Natural killer cell (primary cell): Measurements from ENCODE around the gene EPN3. TPM values are rescaled to one million over a fixed set of nuclear protein-coding genes. Genes with fewer than 3 reads are reported as not detected.

Experiments
- ATAC-seq, 3 donors: fragments of 150-1000 bp in 2 of 3; fragments of 200-7000 bp in 1 of 3; cut with Tn5 transposase; 1 replicate in 1 of 3; 2 replicates in 2 of 3; pipeline ENCODE4 v1.10.0; 2021; ENCODE audit warnings: mild to moderate bottlenecking in 2 of 3, moderate library complexity in 2 of 3
- DNase-seq, 2 donors: peaks; one replicate each; pipeline versions ENCODE4 v3.0.0 to v3.0.0-alpha.2; 2013 to 2021; ENCODE audit warnings: mixed read lengths in 1 of 2
- H3K27ac ChIP-seq: one replicate; pipeline ENCODE4 v1.5.1; 2013; ENCODE audit warnings: mild to moderate bottlenecking, low read length
- H3K27me3 ChIP-seq: one replicate; pipeline ENCODE4 v1.6.1; 2013; ENCODE audit warnings: low read length; ENCODE audit not compliant: control insufficient read depth, insufficient read depth
- H3K36me3 ChIP-seq: one replicate; pipeline ENCODE4 v1.6.1; 2013; ENCODE audit warnings: low read length; ENCODE audit not compliant: control insufficient read depth, insufficient read depth
- H3K4me1 ChIP-seq: one replicate; pipeline ENCODE4 v1.6.1; 2013; ENCODE audit warnings: low read length; ENCODE audit not compliant: control insufficient read depth, insufficient read depth
- H3K4me3 ChIP-seq: one replicate; pipeline ENCODE4 v1.5.1; 2013; ENCODE audit warnings: low read length
- H3K9me3 ChIP-seq: one replicate; pipeline ENCODE4 v1.6.1; 2013; ENCODE audit warnings: low read length; ENCODE audit not compliant: control insufficient read depth, insufficient read depth
- H3K27ac Mint-ChIP-seq, 2 donors: one replicate each; pipeline ENCODE4 v1.8.0; 2022; ENCODE audit warnings: mild to moderate bottlenecking in 2 of 2, mixed read lengths in 2 of 2, moderate library complexity in 1 of 2
- H3K27me3 Mint-ChIP-seq, 2 donors: one replicate each; pipeline ENCODE4 v1.8.0; 2022; ENCODE audit warnings: low read depth in 2 of 2, mixed read lengths in 2 of 2
- H3K36me3 Mint-ChIP-seq: one replicate; pipeline ENCODE4 v1.8.0; 2022; ENCODE audit warnings: mixed read lengths
- H3K4me1 Mint-ChIP-seq, 2 donors: one replicate each; pipeline ENCODE4 v1.8.0; 2022; ENCODE audit warnings: mixed read lengths in 2 of 2
- H3K4me3 Mint-ChIP-seq: one replicate; pipeline ENCODE4 v1.8.0; 2022; ENCODE audit warnings: mild to moderate bottlenecking, moderate library complexity, mixed read lengths
- H3K9me3 Mint-ChIP-seq, 2 donors: one replicate each; pipeline ENCODE4 v1.8.0; 2022; ENCODE audit warnings: mixed read lengths in 2 of 2
- WGBS: methylation state at CpG from one replicate; pipeline ENCODE4 v1.1.7; 2013; ENCODE audit warnings: missing lambda C conversion rate; ENCODE audit not compliant: insufficient coverage; 5-methylcytosine and 5-hydroxymethylcytosine counted together
- intact Hi-C: fragments of 100-400 bp; cut with micrococcal nuclease; formaldehyde crosslinking; loops from one replicate; pipeline ENCODE4 v1.14.2; 2022
- total RNA-seq, 4 donors: library from RNA; stranded (reverse); fragments of 120-200 nt in 1 of 4; gene quantifications; one replicate each; pipeline versions ENCODE4 v1.2.3 to v1.2.4, GENCODE V29; 2013 to 2022
- TF ChIP-seq, protein P1 (sequence below): fragments of 200-600 bp; IDR thresholded peaks from one replicate; pipeline ENCODE4 v1.8.0; 2022; ENCODE audit warnings: antibody characterized with exemption

The EPN3 gene
- total RNA-seq, 3 donors from 2014 or later (not counting 1 experiment from before 2014, with no cell fraction given) = not detected

DNA sequence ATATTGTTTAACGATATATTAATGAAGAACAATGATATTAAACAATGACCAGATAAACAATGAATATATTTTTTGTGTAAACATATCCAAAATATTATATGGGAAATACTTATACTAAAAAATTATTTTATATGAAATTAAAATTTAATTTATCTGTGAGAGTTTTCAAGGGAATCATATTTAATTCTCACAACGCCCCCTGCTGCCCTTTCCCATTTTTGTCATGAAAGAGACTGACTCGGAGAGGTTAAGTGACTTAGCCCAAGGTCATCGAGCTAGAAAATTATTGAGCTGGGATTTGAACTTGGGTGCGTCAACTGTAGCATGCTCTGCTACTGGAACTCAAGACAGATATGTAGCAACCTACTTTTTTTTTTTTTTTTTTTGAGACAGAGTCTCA is 31.5 kb upstream of the EPN3 start:
- Histone ChIP-seq H3K4me3 (no peak overlapping the region), H3K27ac (no peak overlapping the region), H3K9me3 (no peaks in the 10 kb centered on the region), H3K36me3 (no peaks in the 10 kb centered on the region), H3K4me1 (no peaks in the 10 kb centered on the region), H3K27me3 (no peaks in the 10 kb centered on the region)
- ATAC-seq (no peak), DNase-seq (peak in 1 of 2 donors; percentile 53)
- no peak overlapping the region for H3K4me3 Mint-ChIP-seq
- 40% methylated on average over 3 of the region's 5 CpGs for WGBS
- intact Hi-C loops = no loop called here
- no peaks in the 10 kb centered on the region for H3K36me3 Mint-ChIP-seq
- no peak overlapping the region for H3K27ac Mint-ChIP-seq
- TF ChIP-seq, protein P1, sequence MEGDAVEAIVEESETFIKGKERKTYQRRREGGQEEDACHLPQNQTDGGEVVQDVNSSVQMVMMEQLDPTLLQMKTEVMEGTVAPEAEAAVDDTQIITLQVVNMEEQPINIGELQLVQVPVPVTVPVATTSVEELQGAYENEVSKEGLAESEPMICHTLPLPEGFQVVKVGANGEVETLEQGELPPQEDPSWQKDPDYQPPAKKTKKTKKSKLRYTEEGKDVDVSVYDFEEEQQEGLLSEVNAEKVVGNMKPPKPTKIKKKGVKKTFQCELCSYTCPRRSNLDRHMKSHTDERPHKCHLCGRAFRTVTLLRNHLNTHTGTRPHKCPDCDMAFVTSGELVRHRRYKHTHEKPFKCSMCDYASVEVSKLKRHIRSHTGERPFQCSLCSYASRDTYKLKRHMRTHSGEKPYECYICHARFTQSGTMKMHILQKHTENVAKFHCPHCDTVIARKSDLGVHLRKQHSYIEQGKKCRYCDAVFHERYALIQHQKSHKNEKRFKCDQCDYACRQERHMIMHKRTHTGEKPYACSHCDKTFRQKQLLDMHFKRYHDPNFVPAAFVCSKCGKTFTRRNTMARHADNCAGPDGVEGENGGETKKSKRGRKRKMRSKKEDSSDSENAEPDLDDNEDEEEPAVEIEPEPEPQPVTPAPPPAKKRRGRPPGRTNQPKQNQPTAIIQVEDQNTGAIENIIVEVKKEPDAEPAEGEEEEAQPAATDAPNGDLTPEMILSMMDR = peak; percentile 40
- peaks cover 0 to 15% of the 10 kb centered on the region in 2 donors for H3K27me3 Mint-ChIP-seq
- H3K9me3 Mint-ChIP-seq = no peaks in the 10 kb centered on the region
- H3K4me1 Mint-ChIP-seq = peaks cover 0 to 4% of the 10 kb centered on the region in 2 donors

DNA sequence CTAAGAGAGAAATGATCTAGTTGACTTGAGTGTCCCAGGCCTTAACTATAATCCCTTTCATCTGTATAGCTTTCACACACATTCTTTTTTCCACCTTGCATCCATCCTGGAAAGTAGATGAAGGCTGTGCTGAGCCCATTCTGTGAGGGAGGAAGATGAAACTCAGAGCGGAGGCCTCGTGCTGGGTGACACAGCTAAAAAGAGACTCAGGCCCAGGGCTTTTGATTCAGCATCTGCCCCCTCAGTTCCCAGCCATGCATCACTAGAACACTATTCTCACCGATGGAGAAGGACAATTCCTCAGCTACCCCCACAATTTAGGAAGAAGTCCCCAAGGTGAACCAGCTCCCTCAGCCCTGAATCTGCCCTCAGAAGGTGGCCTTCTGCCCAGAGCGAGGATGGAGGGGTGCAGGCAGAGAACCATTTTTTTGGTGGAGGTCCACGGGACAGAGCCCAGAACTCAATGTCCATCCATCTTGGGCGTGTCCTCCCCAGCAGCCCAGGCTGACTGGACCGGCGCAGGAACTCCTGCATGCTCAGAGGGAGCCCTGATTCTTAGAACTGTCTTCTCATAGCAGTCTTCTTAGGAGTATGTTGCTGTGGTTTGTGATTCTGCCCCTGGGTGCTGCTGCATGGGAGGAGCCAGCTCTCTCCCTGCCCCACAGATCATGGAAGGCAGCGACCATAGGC is 30.1 kb upstream of the EPN3 start:
- peaks cover under 1 to 4% of the 10 kb centered on the region in 2 donors for H3K4me1 Mint-ChIP-seq
- H3K4me3 ChIP-seq = no peak overlapping the region
- no peak for DNase-seq
- no peaks in the 10 kb centered on the region for H3K36me3 ChIP-seq
- H3K9me3 ChIP-seq = no peaks in the 10 kb centered on the region
- no peak for ATAC-seq
- H3K4me3 Mint-ChIP-seq = no peak overlapping the region
- no peaks in the 10 kb centered on the region for H3K27me3 ChIP-seq
- TF ChIP-seq, protein P1 = no peak
- H3K27ac Mint-ChIP-seq = no peak overlapping the region
- peaks cover 0 to 15% of the 10 kb centered on the region in 2 donors for H3K27me3 Mint-ChIP-seq
- H3K9me3 Mint-ChIP-seq = no peaks in the 10 kb centered on the region
- WGBS = 89% methylated on average over 9 of the region's 9 CpGs
- intact Hi-C loops = no loop called here
- H3K36me3 Mint-ChIP-seq = no peaks in the 10 kb centered on the region
- H3K27ac ChIP-seq = no peak overlapping the region
- H3K4me1 ChIP-seq = no peaks in the 10 kb centered on the region

- H3K4me3 ChIP-seq = no peak overlapping the region
- H3K27ac ChIP-seq = no peak overlapping the region
- no peak for DNase-seq
- intact Hi-C loops = no loop called here
- WGBS = 79% methylated on average over 7 of the region's 7 CpGs
- no peak overlapping the region for H3K4me3 Mint-ChIP-seq
- TF ChIP-seq, protein P1 = no peak
- H3K4me1 ChIP-seq = peaks cover 13% of the 10 kb centered on the region
- H3K36me3 Mint-ChIP-seq = no peaks in the 10 kb centered on the region
- H3K9me3 ChIP-seq = no peaks in the 10 kb centered on the region
- no peaks in the 10 kb centered on the region for H3K36me3 ChIP-seq
- peaks cover 13 to 20% of the 10 kb centered on the region in 2 donors for H3K4me1 Mint-ChIP-seq
- H3K27ac Mint-ChIP-seq = no peak overlapping the region
- H3K9me3 Mint-ChIP-seq = no peaks in the 10 kb centered on the region
- no peaks in the 10 kb centered on the region for H3K27me3 ChIP-seq
- H3K27me3 Mint-ChIP-seq = peaks cover 0 to 21% of the 10 kb centered on the region in 2 donors
- no peak for ATAC-seq
Observed at GRCh38 chr17:50505591-50506130, 26.9 kb upstream of the EPN3 start.
